T-cell (primary cell): Measurements from ENCODE around the gene FAM53C. TPM values are rescaled to one million over a fixed set of nuclear protein-coding genes. Genes with fewer than 3 reads are reported as not detected.
A peak's percentile ranks its signal among the peaks of the same experiment; 100 is the strongest.

Experiments used
- ATAC-seq, 4 experiments: fragments of 200-7000 bp in 3 of 4; fragments of 150-1000 bp in 1 of 4; cut with Tn5 transposase; replicated peaks in 1 of 4; 1 replicate in 3 of 4; 2 replicates in 1 of 4; pipeline ENCODE4 v1.10.0; 2021; ENCODE audit warnings: moderate library complexity in 3 of 4, mild to moderate bottlenecking in 2 of 4, moderate number of reproducible peaks in 1 of 4
- CTCF ChIA-PET, 2 donors: fragments of 300-600 bp; sonication (Branson Sonifier 250); formaldehyde crosslinking; loops; one replicate each; lab custom pipeline; 2022; ENCODE audit warnings: antibody characterized with exemption in 2 of 2; lab: Charles Lee
- POLR2A ChIA-PET, 2 donors: fragments of 300-600 bp; sonication (Branson Sonifier 250); formaldehyde crosslinking; loops; one replicate each; lab custom pipeline; 2022; ENCODE audit warnings: antibody characterized with exemption in 2 of 2; lab: Charles Lee
- DNase-seq, 35 experiments: peaks; one replicate each; pipeline versions ENCODE4 v3.0.0 to v3.0.0-alpha.2; 2013 to 2023
- H3K27ac ChIP-seq: one replicate; pipeline ENCODE4 v1.5.1; 2013; ENCODE audit warnings: low read length
- H3K27me3 ChIP-seq, 2 experiments: replicated peaks in 1 of 2; 1 replicate in 1 of 2; 2 replicates in 1 of 2; pipeline versions ENCODE4 v1.6.1 to v1.7.0; 2013; ENCODE audit warnings: low read length in 1 of 2, mixed read lengths in 1 of 2; ENCODE audit not compliant: control insufficient read depth in 2 of 2, insufficient read depth in 2 of 2; ENCODE audit errors: extremely low read depth in 1 of 2
- H3K36me3 ChIP-seq, 2 donors: 1 replicate in 1 of 2; 2 replicates in 1 of 2; pipeline versions ENCODE4 v1.6.1 to v1.7.0; 2013; ENCODE audit warnings: low read length in 1 of 2; ENCODE audit not compliant: control insufficient read depth in 2 of 2, insufficient read depth in 1 of 2; ENCODE audit errors: extremely low read depth in 1 of 2
- H3K4me1 ChIP-seq, 2 experiments: 1 replicate in 1 of 2; 2 replicates in 1 of 2; pipeline versions ENCODE4 v1.6.1 to v1.7.0; 2013; ENCODE audit warnings: low read length in 2 of 2, mixed read lengths in 1 of 2; ENCODE audit not compliant: insufficient read depth in 2 of 2, control insufficient read depth in 1 of 2; ENCODE audit errors: extremely low read depth in 1 of 2
- H3K4me3 ChIP-seq, 2 donors: 1 replicate in 1 of 2; 2 replicates in 1 of 2; pipeline versions ENCODE4 v1.5.1 to v1.7.0; 2013; ENCODE audit warnings: mild to moderate bottlenecking in 2 of 2, low read length in 1 of 2, moderate library complexity in 1 of 2; ENCODE audit not compliant: control insufficient read depth in 1 of 2; ENCODE audit errors: extremely low read depth in 1 of 2
- H3K9me3 ChIP-seq: 2 replicates; pipeline ENCODE4 v1.7.0; 2013
- H3K27ac Mint-ChIP-seq, 2 donors: one replicate each; pipeline ENCODE4 v1.8.0; 2020 to 2021; ENCODE audit warnings: mild to moderate bottlenecking in 2 of 2, mixed read lengths in 2 of 2
- H3K27me3 Mint-ChIP-seq, 2 donors: one replicate each; pipeline ENCODE4 v1.8.0; 2021 to 2022; ENCODE audit warnings: mixed read lengths in 2 of 2
- H3K36me3 Mint-ChIP-seq: one replicate; pipeline ENCODE4 v1.8.0; 2021; ENCODE audit warnings: mixed read lengths
- H3K4me1 Mint-ChIP-seq, 3 donors: one replicate each; pipeline ENCODE4 v1.8.0; 2020 to 2022; ENCODE audit warnings: mixed read lengths in 3 of 3, mild to moderate bottlenecking in 1 of 3
- H3K4me3 Mint-ChIP-seq, 3 donors: one replicate each; pipeline ENCODE4 v1.8.0; 2020 to 2022; ENCODE audit warnings: mild to moderate bottlenecking in 3 of 3, mixed read lengths in 3 of 3, moderate library complexity in 3 of 3
- H3K9me3 Mint-ChIP-seq, 3 donors: one replicate each; pipeline ENCODE4 v1.8.0; 2020 to 2022; ENCODE audit warnings: mixed read lengths in 3 of 3
- WGBS: methylation state at CpG from one replicate; pipeline ENCODE4 v1.1.5; 2013; ENCODE audit warnings: missing lambda C conversion rate; ENCODE audit not compliant: insufficient coverage; 5-methylcytosine and 5-hydroxymethylcytosine counted together
- total RNA-seq, 35 experiments: library from RNA in 6 of 35; stranded (reverse) in 6 of 35; fragments of 120-200 nt in 1 of 35; gene quantifications; one replicate each; pipeline versions ENCODE4 v1.2.1 to v1.2.4 and lab custom pipeline; 2013 to 2026

FAM53C gene
- total RNA-seq (10 to 100 TPM; 22.2 to 58.3 (median 25.5) TPM), total RNA-seq (lab: John Stamatoyannopoulos, UW) (42.6 to 318 (median 55.4) reads per million in 29 experiments)
- 23.0 TPM for total RNA-seq (2013)

- ChIA-PET POLR2A (interaction anchor here (0.6 to 3.7 kb wide), 10 partner anchors 12 to 1358 kb away, joined by 3 to 33 read pairs (median 4); partner anchors contain the start of genes KDM3B (in 2 of the 2), BRD8 (in 1 of the 2), CDC23 (in 1 of the 2) and HSPA9 (in 1 of the 2)), CTCF (interaction anchor here (0.6 to 6.3 kb wide), 5 partner anchors 13 to 35 kb away, joined by 3 to 88 read pairs (median 4); partner anchors contain the start of gene KDM3B (in 1 of the 2))
- 0% methylated on average over 17 of the region's 56 CpGs for WGBS
- Histone ChIP-seq H3K36me3 (peaks cover 0 to 7% of the 10 kb centered on the region in 2 donors), H3K9me3 (no peaks in the 10 kb centered on the region), H3K27me3 (no peaks in the 10 kb centered on the region), H3K27ac (peak within 1 kb of the TSS; percentile 98), H3K4me3 (peak within 1 kb of the TSS; percentile 75 to 90), H3K4me1 (peaks cover 20 to 22% of the 10 kb centered on the region in 2 experiments)
- ATAC-seq (peak; percentile 85 to 92 (median 91)), DNase-seq (peak; percentile 79 to 96 (median 89))
- H3K4me3 Mint-ChIP-seq = peak within 1 kb of the TSS; percentile 87 to 91 (median 89)
- H3K27me3 Mint-ChIP-seq = no peaks in the 10 kb centered on the region
- peak within 1 kb of the TSS; percentile 98 to 100 for H3K27ac Mint-ChIP-seq
- peaks cover 34 to 41% (median 37%) of the 10 kb centered on the region in 3 donors for H3K4me1 Mint-ChIP-seq
- H3K36me3 Mint-ChIP-seq = peaks cover 11% of the 10 kb centered on the region
- no peaks in the 10 kb centered on the region for H3K9me3 Mint-ChIP-seq
Measured at GRCh38 chr5:138337685-138338410, at the start of gene FAM53C. TSS of gene FAM53C (plus strand) at chr5:138338266. CDS start at chr5:138341336, 3,070 bp downstream.

- Mint-ChIP-seq H3K4me3 (no peak overlapping the region), H3K4me1 (no peaks in the 10 kb centered on the region), H3K27ac (no peak overlapping the region), H3K27me3 (no peaks in the 10 kb centered on the region), H3K36me3 (no peaks in the 10 kb centered on the region), H3K9me3 (no peaks in the 10 kb centered on the region)
- Histone ChIP-seq H3K4me1 (no peaks in the 10 kb centered on the region), H3K4me3 (no peak overlapping the region), H3K27ac (no peak overlapping the region), H3K36me3 (no peaks in the 10 kb centered on the region), H3K27me3 (no peaks in the 10 kb centered on the region), H3K9me3 (no peaks in the 10 kb centered on the region)
- DNase-seq (no peak), ATAC-seq (no peak)
- 100% methylated on average over 2 of the region's 3 CpGs for WGBS
- CTCF ChIA-PET = no interaction called here
- POLR2A ChIA-PET = interaction anchor here in 1 of 2 donors (0.6 kb wide), 1 partner anchor 1031 kb away, joined by 4 read pairs; no protein-coding TSS in a partner anchor
Measured at GRCh38 chr5:138289296-138289695, 48.8 kb upstream of the FAM53C start.

GRCh38 chr5:138303372-138303771 is 34.7 kb upstream of the FAM53C start:
- no peak for DNase-seq
- no peaks in the 10 kb centered on the region for H3K4me1 Mint-ChIP-seq
- peaks cover 0 to 6% (median 0%) of the 10 kb centered on the region in 3 donors for H3K9me3 Mint-ChIP-seq
- H3K9me3 ChIP-seq = no peaks in the 10 kb centered on the region
- no peaks in the 10 kb centered on the region for H3K27me3 ChIP-seq
- H3K36me3 ChIP-seq = no peaks in the 10 kb centered on the region
- H3K27me3 Mint-ChIP-seq = no peaks in the 10 kb centered on the region
- H3K4me3 Mint-ChIP-seq = no peak overlapping the region
- H3K36me3 Mint-ChIP-seq = no peaks in the 10 kb centered on the region
- H3K27ac Mint-ChIP-seq = no peak overlapping the region
- CTCF ChIA-PET = no interaction called here
- H3K27ac ChIP-seq = no peak overlapping the region
- no peak for ATAC-seq
- POLR2A ChIA-PET = interaction anchor here (0.6 to 0.8 kb wide), 2 partner anchors 15 to 89 kb away, joined by 3 to 5 read pairs; no protein-coding TSS in a partner anchor
- H3K4me3 ChIP-seq = no peak overlapping the region
- WGBS = 95% methylated on average over 4 of the region's 6 CpGs
- H3K4me1 ChIP-seq = no peaks in the 10 kb centered on the region

- Mint-ChIP-seq H3K4me3 (no peak overlapping the region), H3K27me3 (no peaks in the 10 kb centered on the region), H3K36me3 (no peaks in the 10 kb centered on the region), H3K9me3 (no peaks in the 10 kb centered on the region), H3K4me1 (no peaks in the 10 kb centered on the region), H3K27ac (no peak overlapping the region)
- peak in 5 of 35 experiments; percentile 1 to 9 (median 4) for DNase-seq
- POLR2A ChIA-PET = no interaction called here
- Histone ChIP-seq H3K27ac (no peak overlapping the region), H3K4me3 (no peak overlapping the region), H3K36me3 (no peaks in the 10 kb centered on the region), H3K27me3 (no peaks in the 10 kb centered on the region), H3K4me1 (no peaks in the 10 kb centered on the region), H3K9me3 (no peaks in the 10 kb centered on the region)
- ATAC-seq = no peak
- WGBS = 88% methylated on average over 1 of the region's 1 CpG
- CTCF ChIA-PET = no interaction called here
Measured at GRCh38 chr5:138305797-138306196, 32.3 kb upstream of the FAM53C start.

GRCh38 chr5:138315751-138316278 is 22.3 kb upstream of the FAM53C start:
- Histone ChIP-seq H3K4me1 (no peaks in the 10 kb centered on the region), H3K36me3 (no peaks in the 10 kb centered on the region), H3K27ac (no peak overlapping the region), H3K4me3 (no peak overlapping the region), H3K27me3 (peaks cover 0 to 4% of the 10 kb centered on the region in 2 experiments), H3K9me3 (no peaks in the 10 kb centered on the region)
- WGBS = 98% methylated on average over 7 of the region's 7 CpGs
- ChIA-PET CTCF (no interaction called here), POLR2A (no interaction called here)
- Mint-ChIP-seq H3K36me3 (no peaks in the 10 kb centered on the region), H3K27me3 (no peaks in the 10 kb centered on the region), H3K9me3 (no peaks in the 10 kb centered on the region), H3K27ac (no peak overlapping the region), H3K4me3 (no peak overlapping the region), H3K4me1 (no peaks in the 10 kb centered on the region)
- ATAC-seq (no peak), DNase-seq (no peak)

GRCh38 chr5:138316355-138316754 is 21.7 kb upstream of the FAM53C start:
- H3K4me1 Mint-ChIP-seq = no peaks in the 10 kb centered on the region
- ATAC-seq (no peak), DNase-seq (no peak)
- no peaks in the 10 kb centered on the region for H3K36me3 ChIP-seq
- H3K4me3 ChIP-seq = no peak overlapping the region
- CTCF ChIA-PET = no interaction called here
- no peaks in the 10 kb centered on the region for H3K27me3 Mint-ChIP-seq
- peaks cover 0 to 4% of the 10 kb centered on the region in 2 experiments for H3K27me3 ChIP-seq
- no peak overlapping the region for H3K27ac Mint-ChIP-seq
- no peaks in the 10 kb centered on the region for H3K4me1 ChIP-seq
- H3K9me3 ChIP-seq = no peaks in the 10 kb centered on the region
- no peaks in the 10 kb centered on the region for H3K36me3 Mint-ChIP-seq
- WGBS = no CpG with 5 or more reads among the region's 3 CpGs
- no peak overlapping the region for H3K27ac ChIP-seq
- H3K9me3 Mint-ChIP-seq = no peaks in the 10 kb centered on the region
- POLR2A ChIA-PET = interaction anchor here in 1 of 2 donors (0.5 kb wide), 1 partner anchor 19 kb away, joined by 8 read pairs; no protein-coding TSS in a partner anchor
- no peak overlapping the region for H3K4me3 Mint-ChIP-seq
